ENCODE measurements around the gene CCDC172.

The CCDC172 gene

DNA sequence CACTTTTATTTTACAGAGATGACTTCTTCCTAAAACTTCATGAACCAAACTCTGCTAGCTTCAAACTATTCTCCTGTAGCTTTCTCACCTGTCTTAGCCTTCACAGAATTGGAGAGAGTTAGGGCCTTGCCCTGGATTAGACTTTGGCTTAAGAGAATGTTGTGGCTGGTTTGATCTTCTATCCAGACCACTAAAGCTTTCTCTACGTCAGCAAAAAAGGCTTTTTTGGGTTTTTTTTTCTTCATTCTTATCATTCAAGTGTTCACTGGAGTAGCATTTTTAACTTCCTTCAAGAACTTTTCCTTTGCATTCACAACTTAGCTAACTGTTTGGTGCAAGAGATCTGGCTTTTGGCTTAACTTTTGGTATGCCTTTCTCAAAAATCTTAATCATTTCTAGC is 19.3 kb upstream of the CCDC172 start:
- no peaks in the 10 kb centered on the region for H3K27me3 ChIP-seq (replicated peaks)
- TF ChIP-seq CTCF (IDR thresholded peaks at IDR 0.05; ENCODE audit: low read depth, low read length, missing control alignments): no peak
- in situ Hi-C loops (cut with HindIII; ENCODE audit: low pct_ligation_motif_present, low sequenced_read_pairs): no loop called here

GRCh38 chr10:116306847-116307246 is 17.4 kb upstream of the CCDC172 start:
- Histone ChIP-seq H3K36me3 (replicated peaks) (no peaks in the 10 kb centered on the region), H3K27me3 (replicated peaks) (no peaks in the 10 kb centered on the region), H3K27ac (no peak overlapping the region), H3K4me3 (ENCODE audit: low read depth, low read length) (no peak overlapping the region)
- in situ Hi-C loops (cut with HindIII; ENCODE audit: low pct_ligation_motif_present, low sequenced_read_pairs): no loop called here
- no peak for TF ChIP-seq CTCF (IDR thresholded peaks at IDR 0.05; ENCODE audit: low read depth, low read length, missing control alignments)
- DNase-seq: no peak

More for the DNA sequence above, 19.3 kb upstream of the CCDC172 start:
- no peaks in the 10 kb centered on the region for H3K36me3 ChIP-seq (replicated peaks)
- no peak overlapping the region for H3K27ac ChIP-seq
- DNase-seq: no peak
- no peak overlapping the region for H3K4me3 ChIP-seq (ENCODE audit: low read depth, low read length)

DNA sequence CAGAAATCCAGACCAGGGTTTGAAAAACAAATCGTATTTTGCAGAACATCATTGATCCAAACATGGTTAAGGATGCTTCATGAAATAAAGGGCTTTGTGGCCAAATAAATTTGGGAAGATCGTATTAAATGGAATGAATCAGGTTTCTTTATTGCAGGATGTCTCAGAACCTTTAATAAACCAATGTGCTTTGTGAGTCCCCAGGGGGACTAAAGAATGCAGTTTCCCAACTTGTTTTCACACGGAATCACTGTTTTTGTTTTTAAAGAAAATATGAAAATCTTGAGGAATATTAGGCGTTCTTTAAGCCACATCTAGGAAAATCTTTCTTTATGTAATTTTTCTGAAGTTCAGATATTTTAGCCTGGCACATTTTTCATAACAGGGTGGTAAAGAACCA is 16.8 kb upstream of the CCDC172 start:
- no peaks in the 10 kb centered on the region for H3K36me3 ChIP-seq (replicated peaks)
- H3K4me3 ChIP-seq (ENCODE audit: low read depth, low read length): no peak overlapping the region
- no peak for DNase-seq
- H3K27me3 ChIP-seq (replicated peaks): no peaks in the 10 kb centered on the region
- no peak for TF ChIP-seq CTCF (IDR thresholded peaks at IDR 0.05; ENCODE audit: low read depth, low read length, missing control alignments)
- in situ Hi-C loops (cut with HindIII; ENCODE audit: low pct_ligation_motif_present, low sequenced_read_pairs): no loop called here
- H3K27ac ChIP-seq: no peak overlapping the region

DNA sequence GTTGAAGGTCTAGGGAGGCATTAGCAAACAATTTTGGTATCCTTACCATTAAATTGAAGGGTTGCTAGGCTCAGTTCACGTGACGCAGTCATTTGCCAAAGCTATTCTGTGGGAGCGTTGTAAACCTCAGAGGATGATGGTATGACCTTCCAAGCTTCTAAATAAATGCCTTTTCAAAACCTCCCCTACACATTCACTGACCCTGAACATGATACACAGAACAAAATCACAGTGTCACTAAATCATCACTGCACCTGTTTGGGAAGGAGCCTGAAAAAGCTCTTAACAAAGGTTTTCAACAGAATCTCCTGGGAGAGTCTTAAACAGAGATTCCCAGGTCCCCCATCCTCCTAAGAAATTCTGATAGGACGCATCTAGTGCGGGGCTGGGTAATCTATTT is 13.2 kb upstream of the CCDC172 start:
- no peak for DNase-seq
- no peak for TF ChIP-seq CTCF (IDR thresholded peaks at IDR 0.05; ENCODE audit: low read depth, low read length, missing control alignments)
- no peak overlapping the region for H3K27ac ChIP-seq
- no peaks in the 10 kb centered on the region for H3K36me3 ChIP-seq (replicated peaks)
- no peak overlapping the region for H3K4me3 ChIP-seq (ENCODE audit: low read depth, low read length)
- no peaks in the 10 kb centered on the region for H3K27me3 ChIP-seq (replicated peaks)
- in situ Hi-C loops (cut with HindIII; ENCODE audit: low pct_ligation_motif_present, low sequenced_read_pairs): no loop called here

GRCh38 chr10:116311706-116312490 is 12.3 kb upstream of the CCDC172 start:
- no peak for DNase-seq
- TF ChIP-seq CTCF (IDR thresholded peaks at IDR 0.05; ENCODE audit: low read depth, low read length, missing control alignments): no peak
- in situ Hi-C loops (cut with HindIII; ENCODE audit: low pct_ligation_motif_present, low sequenced_read_pairs): no loop called here
- H3K27ac ChIP-seq: no peak overlapping the region
- no peak overlapping the region for H3K4me3 ChIP-seq (ENCODE audit: low read depth, low read length)
- H3K27me3 ChIP-seq (replicated peaks): no peaks in the 10 kb centered on the region
- no peaks in the 10 kb centered on the region for H3K36me3 ChIP-seq (replicated peaks)

DNA sequence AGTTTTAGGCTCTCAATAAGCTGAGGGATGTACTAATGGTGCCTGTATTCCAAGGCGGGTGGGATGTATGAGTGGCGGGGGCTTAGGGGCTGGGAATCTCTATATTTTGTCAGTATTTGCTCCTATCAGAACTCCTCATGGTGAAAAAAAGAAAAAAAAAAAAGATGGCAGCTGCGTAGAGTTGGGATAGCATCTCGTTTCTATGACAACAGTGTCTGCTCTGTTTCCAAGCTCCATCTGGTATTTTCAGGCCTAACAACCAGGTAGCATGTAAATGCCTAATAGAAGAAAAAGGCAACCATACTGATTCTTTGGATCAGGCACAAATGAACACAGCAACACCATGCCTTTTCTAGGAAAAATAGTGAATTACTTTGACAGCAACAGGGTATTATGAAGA is 11.7 kb upstream of the CCDC172 start:
- in situ Hi-C loops (cut with HindIII; ENCODE audit: low pct_ligation_motif_present, low sequenced_read_pairs): no loop called here
- H3K4me3 ChIP-seq (ENCODE audit: low read depth, low read length): no peak overlapping the region
- no peak overlapping the region for H3K27ac ChIP-seq
- DNase-seq: no peak
- no peak for TF ChIP-seq CTCF (IDR thresholded peaks at IDR 0.05; ENCODE audit: low read depth, low read length, missing control alignments)
- no peaks in the 10 kb centered on the region for H3K27me3 ChIP-seq (replicated peaks)
- H3K36me3 ChIP-seq (replicated peaks): no peaks in the 10 kb centered on the region
